Activated naive CD8-positive, alpha-beta T cell treated with anti-CD3 and anti-CD28 coated beads, Interleukin-2, amount 10 ng/mL, durations not matched to agents 7 days and 5 days (primary cell): Measurements from ENCODE around the gene PARL. TPM values are rescaled to one million over a fixed set of nuclear protein-coding genes. Genes with fewer than 3 reads are reported as not detected.

Source experiments
- ATAC-seq: fragments of 150-1000 bp; cut with Tn5 transposase; one replicate; pipeline ENCODE4 v1.10.0; 2021; ENCODE audit warnings: low read depth, moderate library complexity
- POLR2A ChIA-PET: fragments of 350-600 bp; sonication (Branson Sonifier 250); formaldehyde crosslinking; loops from one replicate; lab custom pipeline; 2021; ENCODE audit warnings: antibody characterized with exemption; lab: Charles Lee
- DNase-seq: peaks from one replicate; pipeline ENCODE4 v3.0.0; 2021
- H3K27ac Mint-ChIP-seq: one replicate; pipeline ENCODE4 v1.8.0; 2022; ENCODE audit warnings: mild to moderate bottlenecking, mixed read lengths
- H3K27me3 Mint-ChIP-seq: one replicate; pipeline ENCODE4 v1.8.0; 2022; ENCODE audit warnings: mild to moderate bottlenecking, moderate library complexity, mixed read lengths
- H3K36me3 Mint-ChIP-seq: one replicate; pipeline ENCODE4 v1.8.0; 2021; ENCODE audit warnings: mild to moderate bottlenecking, mixed read lengths
- H3K4me1 Mint-ChIP-seq: one replicate; pipeline ENCODE4 v1.8.0; 2021; ENCODE audit warnings: mixed read lengths
- H3K4me3 Mint-ChIP-seq: one replicate; pipeline ENCODE4 v1.8.0; 2022; ENCODE audit warnings: mild to moderate bottlenecking, moderate library complexity, mixed read lengths
- H3K9me3 Mint-ChIP-seq: one replicate; pipeline ENCODE4 v1.8.0; 2021; ENCODE audit warnings: mixed read lengths
- total RNA-seq, 2 experiments: library from RNA; stranded (reverse); gene quantifications; one replicate each; pipeline ENCODE4 v1.2.3, GENCODE V29; 2021

The PARL gene
- total RNA-seq, 2 experiments from 2014 or later = 37.4 to 45.5 TPM

DNA sequence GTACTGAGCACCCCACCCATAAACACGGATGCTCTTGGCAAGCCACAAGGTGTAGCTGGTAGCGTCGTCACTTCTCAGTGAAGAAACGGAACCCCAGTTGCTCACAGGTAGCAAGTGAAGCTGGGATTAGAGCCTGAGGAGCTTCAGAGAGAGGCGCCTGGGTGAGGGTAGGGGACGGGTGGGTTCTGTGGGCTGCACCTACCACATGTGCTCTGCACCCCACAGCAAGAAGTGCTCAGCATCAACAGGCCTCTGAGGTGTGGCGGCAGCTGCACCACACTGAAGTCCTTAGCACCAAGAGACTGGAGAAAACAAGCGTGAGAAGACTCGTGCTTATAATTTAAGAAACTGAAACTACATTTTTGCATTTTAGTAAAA is 69.1 kb downstream of the PARL start:
- H3K36me3 Mint-ChIP-seq = peaks cover 4% of the 10 kb centered on the region
- no peaks in the 10 kb centered on the region for H3K27me3 Mint-ChIP-seq
- H3K27ac Mint-ChIP-seq = peak overlapping the region; percentile 75
- peak overlapping the region; percentile 29 for H3K4me3 Mint-ChIP-seq
- ATAC-seq (peak; percentile 65), DNase-seq (no peak)
- POLR2A ChIA-PET = interaction anchor here (0.9 to 1.5 kb wide), 4 partner anchors 10 to 118 kb away, joined by 3 to 5 read pairs (median 4); partner anchors contain the start of genes PARL and YEATS2
- H3K9me3 Mint-ChIP-seq = no peaks in the 10 kb centered on the region
- H3K4me1 Mint-ChIP-seq = peaks cover 17% of the 10 kb centered on the region

DNA sequence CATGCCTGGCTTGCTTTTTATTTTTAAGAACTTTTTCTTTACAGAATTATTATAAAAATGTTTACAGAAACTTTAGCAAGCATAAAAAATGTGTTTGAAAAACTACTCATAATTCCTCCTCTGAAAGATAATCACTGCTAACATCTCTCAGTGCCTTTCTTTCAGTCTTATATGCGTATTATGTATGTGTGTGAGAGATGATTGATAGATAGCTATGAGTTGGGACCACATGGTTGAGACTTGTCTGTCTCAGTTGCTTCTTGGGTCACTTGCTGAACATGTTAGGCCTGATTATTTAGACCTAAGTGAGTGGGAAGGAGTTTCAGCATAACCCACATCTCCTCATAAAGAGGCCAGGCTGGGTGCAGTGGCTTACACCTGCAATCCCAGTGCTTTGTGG is 70.4 kb downstream of the PARL start:
- H3K9me3 Mint-ChIP-seq = no peaks in the 10 kb centered on the region
- peak overlapping the region; percentile 75 for H3K27ac Mint-ChIP-seq
- POLR2A ChIA-PET = interaction anchor here (0.7 to 1.7 kb wide), 2 partner anchors 9 to 18 kb away, joined by 3 to 7 read pairs; no protein-coding TSS in a partner anchor
- DNase-seq (no peak), ATAC-seq (no peak)
- peaks cover 7% of the 10 kb centered on the region for H3K36me3 Mint-ChIP-seq
- peaks cover 17% of the 10 kb centered on the region for H3K4me1 Mint-ChIP-seq
- H3K4me3 Mint-ChIP-seq = no peak overlapping the region
- no peaks in the 10 kb centered on the region for H3K27me3 Mint-ChIP-seq

DNA sequence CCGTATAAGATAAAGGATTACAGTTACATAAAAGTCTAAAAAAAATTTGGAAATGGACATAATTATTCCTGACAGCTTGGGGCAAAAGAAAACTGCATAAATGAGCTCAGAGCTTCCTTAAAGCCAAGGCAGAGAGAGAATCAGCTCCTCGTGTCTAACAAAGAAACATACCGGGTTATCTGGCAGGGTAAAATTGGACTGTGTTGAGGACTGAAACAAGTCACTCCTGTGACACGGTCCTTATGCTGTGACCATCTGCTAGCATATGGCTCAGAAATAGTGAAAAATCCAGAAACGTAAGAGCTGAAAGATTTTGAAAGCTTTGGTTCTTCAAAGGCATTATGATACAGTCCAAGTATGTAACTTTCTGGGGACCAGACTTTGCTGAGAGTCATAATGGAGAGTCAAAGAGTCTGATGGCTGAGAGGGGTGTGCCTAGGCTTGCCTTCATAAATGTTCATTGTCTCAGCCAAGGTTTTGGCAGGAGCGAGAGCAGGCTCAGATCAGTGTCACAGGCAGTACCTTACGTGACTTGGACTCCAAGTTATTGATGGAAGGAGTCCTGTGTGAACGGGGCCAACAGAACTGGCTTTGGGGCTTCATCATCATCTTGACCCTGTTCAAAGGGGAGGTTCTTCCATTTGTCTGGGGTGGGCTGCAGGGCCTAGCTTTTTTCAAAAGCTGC is 71.8 kb downstream of the PARL start:
- no peak for DNase-seq
- H3K4me3 Mint-ChIP-seq = no peak overlapping the region
- H3K27ac Mint-ChIP-seq = peak overlapping the region; percentile 16
- POLR2A ChIA-PET = interaction anchor here (0.6 to 1.7 kb wide), 2 partner anchors 10 to 23 kb away, joined by 3 to 7 read pairs; no protein-coding TSS in a partner anchor
- H3K9me3 Mint-ChIP-seq = no peaks in the 10 kb centered on the region
- peaks cover 12% of the 10 kb centered on the region for H3K36me3 Mint-ChIP-seq
- ATAC-seq = no peak
- no peaks in the 10 kb centered on the region for H3K27me3 Mint-ChIP-seq
- peaks cover 17% of the 10 kb centered on the region for H3K4me1 Mint-ChIP-seq

DNA sequence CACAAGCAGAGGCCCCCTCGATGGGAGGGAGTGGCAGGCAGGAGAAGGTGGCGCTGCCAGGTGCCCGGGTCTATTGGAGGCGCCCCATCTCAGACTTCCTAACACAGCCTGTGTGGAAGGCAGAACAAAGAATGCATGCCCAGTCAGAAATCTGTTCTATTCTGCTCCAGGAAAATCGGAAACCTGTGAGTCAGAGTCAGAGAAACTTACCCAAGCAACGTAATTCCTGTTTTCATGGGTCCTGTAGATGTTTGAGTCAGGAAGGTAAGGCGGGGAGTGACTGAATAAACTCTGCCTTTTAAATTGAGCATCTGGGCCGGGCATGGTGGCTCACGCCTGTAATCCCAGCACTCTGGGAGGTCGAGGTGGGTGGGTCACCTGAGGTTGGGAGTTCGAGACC is 73.0 kb downstream of the PARL start:
- no peaks in the 10 kb centered on the region for H3K9me3 Mint-ChIP-seq
- no peak for DNase-seq
- H3K27me3 Mint-ChIP-seq = no peaks in the 10 kb centered on the region
- no peak for ATAC-seq
- H3K4me1 Mint-ChIP-seq = peaks cover 16% of the 10 kb centered on the region
- H3K27ac Mint-ChIP-seq = peak overlapping the region; percentile 2
- peaks cover 20% of the 10 kb centered on the region for H3K36me3 Mint-ChIP-seq
- no peak overlapping the region for H3K4me3 Mint-ChIP-seq
- POLR2A ChIA-PET = no interaction called here

DNA sequence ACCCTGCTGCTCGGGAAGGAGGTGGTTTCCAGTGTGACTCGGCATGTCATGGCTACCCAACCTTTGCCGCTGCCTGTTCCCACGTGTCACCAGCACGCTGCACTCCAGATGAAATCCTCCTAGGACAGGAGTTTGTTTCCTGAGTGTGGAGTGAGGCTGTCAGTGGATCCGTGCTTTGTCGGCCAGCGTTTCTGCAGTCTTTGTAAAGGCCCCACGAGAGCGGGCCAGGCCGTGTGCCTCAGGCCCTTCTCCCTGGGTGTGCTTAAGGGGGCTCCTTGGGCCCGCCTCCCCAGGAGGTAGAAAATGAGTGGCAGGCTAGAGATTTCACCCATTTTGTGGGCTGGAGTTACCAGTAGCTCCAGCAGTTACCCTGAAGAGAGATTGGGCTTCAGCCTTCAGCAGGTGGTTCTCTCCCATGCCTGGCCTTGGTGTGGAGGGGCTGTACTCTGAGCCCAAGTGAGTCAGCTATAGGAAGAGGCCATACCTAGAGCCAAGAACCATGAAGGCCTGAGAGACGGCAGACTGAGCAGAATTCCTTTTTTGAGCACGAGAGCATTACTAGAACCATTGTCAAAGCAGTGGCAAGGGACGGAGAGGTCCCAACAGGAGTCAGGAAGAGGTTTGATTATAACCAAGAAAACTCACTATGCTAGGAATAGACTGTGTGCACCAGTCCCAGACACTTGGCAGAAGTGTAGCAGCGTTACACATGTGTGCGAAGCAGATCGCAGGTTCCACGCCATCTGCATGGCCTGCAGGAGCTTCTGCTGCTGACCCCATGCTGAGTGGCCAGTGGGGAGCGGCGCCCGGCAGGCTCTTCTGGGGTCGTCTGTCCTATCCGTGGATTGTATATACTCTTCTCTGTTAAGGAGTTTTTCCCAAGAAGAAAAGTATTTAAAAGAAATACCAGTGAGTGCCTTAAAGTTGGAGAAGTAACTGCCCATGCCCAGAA is 73.8 kb downstream of the PARL start:
- H3K27ac Mint-ChIP-seq = peak overlapping the region; percentile 2
- no peak overlapping the region for H3K4me3 Mint-ChIP-seq
- peaks cover 11% of the 10 kb centered on the region for H3K4me1 Mint-ChIP-seq
- no peak for DNase-seq
- no peaks in the 10 kb centered on the region for H3K9me3 Mint-ChIP-seq
- POLR2A ChIA-PET = no interaction called here
- peaks cover 20% of the 10 kb centered on the region for H3K36me3 Mint-ChIP-seq
- H3K27me3 Mint-ChIP-seq = no peaks in the 10 kb centered on the region
- ATAC-seq = no peak

DNA sequence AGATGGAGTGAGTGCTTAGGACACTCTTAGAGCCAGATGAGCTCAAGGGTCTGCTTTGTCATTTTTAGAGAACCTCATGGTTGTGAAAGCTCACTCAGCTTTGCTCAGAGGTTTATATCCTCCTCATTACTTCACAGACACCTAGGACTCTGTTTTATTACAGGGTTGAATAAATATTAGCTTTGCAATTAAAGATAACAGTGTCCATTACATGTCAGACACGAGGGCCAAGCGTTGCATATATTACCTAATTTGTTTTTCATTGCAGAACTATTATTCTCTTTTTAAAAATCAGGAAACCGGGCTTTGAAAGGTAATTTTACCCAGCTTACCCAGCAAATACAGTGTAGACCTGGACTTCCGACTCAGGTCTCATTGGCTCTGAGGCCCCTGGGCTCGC is 75.4 kb downstream of the PARL start:
- POLR2A ChIA-PET = no interaction called here
- no peak overlapping the region for H3K4me3 Mint-ChIP-seq
- H3K27ac Mint-ChIP-seq = no peak overlapping the region
- no peaks in the 10 kb centered on the region for H3K27me3 Mint-ChIP-seq
- no peaks in the 10 kb centered on the region for H3K9me3 Mint-ChIP-seq
- H3K4me1 Mint-ChIP-seq = peaks cover 1% of the 10 kb centered on the region
- H3K36me3 Mint-ChIP-seq = peaks cover 22% of the 10 kb centered on the region
- DNase-seq (no peak), ATAC-seq (no peak)

DNA sequence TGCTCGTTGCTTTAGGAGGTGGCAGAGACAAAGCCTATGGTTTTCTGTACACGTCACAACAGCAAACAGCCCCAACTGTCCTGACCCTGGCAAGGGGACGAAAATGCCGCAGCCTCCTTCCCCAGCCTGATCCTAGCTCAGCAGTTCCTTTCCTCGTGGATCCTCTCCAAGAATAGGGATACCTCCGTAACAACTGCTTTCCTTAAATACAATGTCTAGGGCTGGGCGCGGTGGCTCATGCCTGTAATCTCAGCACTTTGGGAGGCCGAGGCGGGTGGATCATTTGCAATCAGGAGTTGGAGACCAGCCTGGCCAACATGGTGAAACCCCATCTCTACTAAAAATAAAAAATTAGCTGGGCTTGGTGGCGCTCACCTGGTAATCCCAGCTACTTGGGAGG is 76.3 kb downstream of the PARL start:
- ATAC-seq = no peak
- Mint-ChIP-seq H3K9me3 (no peaks in the 10 kb centered on the region), H3K36me3 (peaks cover 24% of the 10 kb centered on the region), H3K27me3 (no peaks in the 10 kb centered on the region), H3K4me1 (no peaks in the 10 kb centered on the region), H3K4me3 (no peak overlapping the region), H3K27ac (no peak overlapping the region)
- POLR2A ChIA-PET = no interaction called here
- no peak for DNase-seq

DNA sequence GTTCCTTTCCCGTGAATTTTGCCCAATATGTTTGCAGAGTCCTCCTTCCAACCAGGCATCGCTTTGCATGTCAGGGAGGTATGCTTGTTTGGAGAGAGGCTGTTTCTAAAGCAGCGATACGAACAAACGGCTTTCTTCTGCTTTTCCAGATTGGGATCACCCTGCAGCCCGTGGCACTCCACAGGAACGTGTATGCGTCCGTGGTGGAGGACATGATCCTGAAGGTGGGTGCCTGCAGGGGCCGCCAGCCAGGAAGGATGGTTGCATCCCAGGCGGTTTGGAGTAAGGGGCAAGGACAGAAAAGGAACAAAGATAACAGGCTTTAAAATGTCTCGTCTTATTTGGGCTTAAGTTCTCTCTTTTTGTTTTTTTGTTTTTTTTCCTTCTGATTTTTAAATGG is 76.8 kb downstream of the PARL start:
- H3K9me3 Mint-ChIP-seq = no peaks in the 10 kb centered on the region
- peaks cover 25% of the 10 kb centered on the region for H3K36me3 Mint-ChIP-seq
- no peak overlapping the region for H3K27ac Mint-ChIP-seq
- H3K4me1 Mint-ChIP-seq = no peaks in the 10 kb centered on the region
- no peak overlapping the region for H3K4me3 Mint-ChIP-seq
- POLR2A ChIA-PET = no interaction called here
- H3K27me3 Mint-ChIP-seq = no peaks in the 10 kb centered on the region
- no peak for DNase-seq
- no peak for ATAC-seq

DNA sequence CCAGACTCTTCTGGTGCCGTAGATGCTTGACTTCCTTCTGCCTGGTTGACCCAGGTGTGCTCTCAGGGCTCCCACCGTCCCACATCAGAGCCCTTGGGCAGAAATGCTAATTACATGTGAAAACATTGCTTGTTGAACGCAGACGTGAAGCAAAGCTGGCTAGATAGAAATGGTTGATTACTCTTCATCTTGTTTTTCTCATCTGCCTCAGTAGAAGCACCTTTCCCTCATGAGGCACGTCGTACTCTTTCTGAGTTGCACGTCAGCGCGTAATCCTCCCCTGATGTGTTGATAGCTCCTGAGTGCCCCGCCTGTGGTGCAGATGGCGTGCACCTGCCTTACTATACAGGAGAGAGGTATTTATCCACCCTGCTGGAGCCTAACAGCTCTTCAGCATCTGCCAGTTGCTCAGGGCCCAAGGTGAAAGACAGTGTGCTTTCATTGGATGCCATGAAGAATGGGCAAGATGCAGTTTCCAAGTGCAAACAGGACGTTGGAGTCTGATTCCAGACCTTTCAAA is 77.4 kb downstream of the PARL start:
- Mint-ChIP-seq H3K4me3 (no peak overlapping the region), H3K27me3 (no peaks in the 10 kb centered on the region), H3K36me3 (peaks cover 25% of the 10 kb centered on the region), H3K9me3 (no peaks in the 10 kb centered on the region), H3K27ac (no peak overlapping the region), H3K4me1 (no peaks in the 10 kb centered on the region)
- POLR2A ChIA-PET = no interaction called here
- DNase-seq (no peak), ATAC-seq (no peak)

DNA sequence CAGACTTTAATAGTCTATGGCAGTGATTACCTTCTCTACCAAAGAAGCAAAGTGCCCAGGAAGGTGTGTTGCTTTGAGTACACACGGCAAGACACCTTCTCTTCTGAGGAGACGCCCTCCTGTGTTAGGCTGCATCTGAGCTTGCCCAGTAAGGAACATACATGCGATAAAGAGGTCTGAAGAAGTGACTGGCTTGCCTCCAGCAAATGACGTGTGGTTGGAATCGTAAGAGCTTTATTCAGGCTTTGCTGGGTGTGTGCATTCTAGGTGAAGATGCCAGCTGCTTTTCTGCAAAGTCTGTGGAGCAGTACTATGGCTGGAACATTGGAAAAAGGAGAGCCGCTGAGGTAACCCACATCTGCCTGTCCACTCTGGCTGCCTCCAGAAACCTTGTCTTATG is 81.7 kb downstream of the PARL start:
- Mint-ChIP-seq H3K27me3 (no peaks in the 10 kb centered on the region), H3K27ac (no peak overlapping the region), H3K36me3 (peaks cover 35% of the 10 kb centered on the region), H3K9me3 (no peaks in the 10 kb centered on the region), H3K4me3 (no peak overlapping the region), H3K4me1 (no peaks in the 10 kb centered on the region)
- DNase-seq (no peak), ATAC-seq (no peak)
- POLR2A ChIA-PET = no interaction called here

DNA sequence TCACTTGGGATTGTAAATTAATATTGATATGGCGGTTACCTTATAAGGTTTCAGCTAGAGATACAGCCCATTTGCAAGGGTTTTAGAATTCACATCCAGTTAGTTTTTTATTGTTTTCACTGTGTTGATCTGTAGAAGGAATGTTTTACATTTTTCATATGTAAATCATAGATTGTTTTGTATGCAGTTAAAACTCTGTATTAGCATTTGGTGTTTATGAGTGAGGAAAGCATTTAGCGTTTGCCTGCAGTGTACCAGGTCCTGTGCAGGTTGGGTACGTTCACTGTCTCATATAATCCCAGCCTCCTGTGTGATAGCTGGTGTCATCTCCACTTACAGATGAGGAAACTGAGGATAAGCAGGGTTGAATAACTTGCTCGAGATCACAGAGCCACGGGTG is 83.1 kb downstream of the PARL start:
- H3K9me3 Mint-ChIP-seq = no peaks in the 10 kb centered on the region
- no peak for ATAC-seq
- no peaks in the 10 kb centered on the region for H3K27me3 Mint-ChIP-seq
- H3K36me3 Mint-ChIP-seq = peaks cover 32% of the 10 kb centered on the region
- H3K4me1 Mint-ChIP-seq = no peaks in the 10 kb centered on the region
- no peak overlapping the region for H3K4me3 Mint-ChIP-seq
- DNase-seq = no peak
- POLR2A ChIA-PET = no interaction called here
- H3K27ac Mint-ChIP-seq = no peak overlapping the region

DNA sequence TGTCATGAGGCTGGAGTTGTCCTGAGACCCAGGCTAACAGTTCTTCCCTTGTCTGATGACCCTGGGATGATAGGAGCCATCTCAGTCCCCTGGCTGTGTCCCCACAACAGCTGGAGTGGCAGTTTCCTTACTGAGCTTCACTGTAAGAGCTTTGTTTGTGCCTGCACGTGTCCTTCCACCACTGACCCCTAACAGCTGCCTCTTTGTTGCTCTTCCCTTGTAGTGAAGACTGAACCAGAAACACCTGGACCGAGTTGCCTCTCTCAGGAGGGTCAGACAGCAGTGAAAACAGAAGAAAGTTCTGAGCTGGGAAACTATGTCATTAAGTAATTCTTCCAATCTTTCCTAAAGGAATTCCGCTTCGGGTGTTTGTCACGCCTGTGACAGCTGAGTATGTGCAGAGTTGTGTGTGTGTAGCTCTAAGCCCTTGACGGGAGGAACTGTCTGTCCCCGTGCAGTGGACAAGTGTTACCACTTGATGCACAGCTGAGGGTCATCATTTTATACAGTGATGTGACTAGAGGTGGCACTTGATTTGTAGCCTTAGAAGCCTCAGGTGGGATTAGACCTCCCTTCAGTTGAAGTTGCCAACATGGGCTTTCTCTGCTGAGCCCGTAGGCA is 84.3 kb downstream of the PARL start:
- H3K27ac Mint-ChIP-seq = no peak overlapping the region
- no peaks in the 10 kb centered on the region for H3K4me1 Mint-ChIP-seq
- peaks cover 35% of the 10 kb centered on the region for H3K36me3 Mint-ChIP-seq
- no peaks in the 10 kb centered on the region for H3K27me3 Mint-ChIP-seq
- POLR2A ChIA-PET = interaction anchor here (0.9 kb wide), 1 partner anchor 8 kb away, joined by 3 read pairs; no protein-coding TSS in a partner anchor
- ATAC-seq (no peak), DNase-seq (no peak)
- no peak overlapping the region for H3K4me3 Mint-ChIP-seq
- H3K9me3 Mint-ChIP-seq = no peaks in the 10 kb centered on the region

DNA sequence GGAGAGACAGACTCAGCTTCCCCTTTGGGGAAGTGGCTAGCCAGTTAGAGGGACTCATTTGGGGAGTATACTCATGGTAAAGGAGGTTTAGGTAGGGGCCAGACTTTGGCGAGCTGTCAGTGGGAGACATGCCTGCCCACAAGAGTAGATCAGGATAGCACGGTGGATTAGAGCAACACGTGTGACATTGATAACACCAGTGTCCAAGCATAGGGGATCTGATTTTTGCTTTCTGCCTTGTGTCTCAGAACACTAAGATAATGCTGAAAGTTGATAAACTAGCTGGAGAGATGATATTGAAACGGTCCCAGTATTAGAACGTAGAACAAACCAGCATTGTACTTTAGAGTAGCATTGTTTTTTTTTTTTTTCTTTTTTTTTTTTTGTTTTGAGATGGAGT is 85.2 kb downstream of the PARL start:
- H3K36me3 Mint-ChIP-seq = peaks cover 33% of the 10 kb centered on the region
- H3K27ac Mint-ChIP-seq = no peak overlapping the region
- POLR2A ChIA-PET = no interaction called here
- DNase-seq (no peak), ATAC-seq (no peak)
- no peak overlapping the region for H3K4me3 Mint-ChIP-seq
- no peaks in the 10 kb centered on the region for H3K27me3 Mint-ChIP-seq
- no peaks in the 10 kb centered on the region for H3K9me3 Mint-ChIP-seq
- no peaks in the 10 kb centered on the region for H3K4me1 Mint-ChIP-seq
